Heart left ventricle (tissue), 16 donors: ENCODE results near the gene SYNRG. TPM values are rescaled to one million over a fixed set of nuclear protein-coding genes. Genes with fewer than 3 reads are reported as not detected.
A peak's percentile ranks its signal among the peaks of the same experiment; 100 is the strongest.

ENCODE experiments used
- ATAC-seq, 4 donors: fragments of 200-7000 bp; cut with Tn5 transposase; one replicate each; pipeline ENCODE4 v1.9.1; 2020 to 2022; ENCODE audit warnings: moderate library complexity in 4 of 4, mild to moderate bottlenecking in 3 of 4, moderate number of reproducible peaks in 1 of 4
- DNase-seq, 5 donors: peaks; one replicate each; pipeline ENCODE4 v3.0.0-alpha.2; 2020
- H3K27ac ChIP-seq, 12 donors: fragments of 200-600 bp; sonication (generic) in 4 of 12; one replicate each; pipeline versions ENCODE4 v1.5.0 to v1.8.0; 2016 to 2022; ENCODE audit warnings: mild to moderate bottlenecking in 2 of 12
- H3K27me3 ChIP-seq, 9 donors: fragments of 200-600 bp; sonication (generic) in 2 of 9; one replicate each; pipeline versions ENCODE4 v1.5.1 to v1.8.0; 2016 to 2022; ENCODE audit warnings: mild to moderate bottlenecking in 3 of 9
- H3K36me3 ChIP-seq, 9 donors: fragments of 200-600 bp; sonication (generic) in 2 of 9; one replicate each; pipeline versions ENCODE4 v1.5.0 to v1.8.0; 2018 to 2022; ENCODE audit warnings: mild to moderate bottlenecking in 2 of 9
- H3K4me1 ChIP-seq, 12 donors: fragments of 200-600 bp; sonication (generic) in 4 of 12; one replicate each; pipeline versions ENCODE4 v1.5.0 to v1.8.0; 2016 to 2022; ENCODE audit warnings: mild to moderate bottlenecking in 3 of 12
- H3K4me3 ChIP-seq, 12 donors: fragments of 200-600 bp; sonication (generic) in 4 of 12; one replicate each; pipeline versions ENCODE4 v1.5.0 to v1.8.0; 2017 to 2022; ENCODE audit warnings: mild to moderate bottlenecking in 9 of 12, moderate library complexity in 4 of 12
- H3K9me3 ChIP-seq, 12 donors: fragments of 200-600 bp; sonication (generic) in 4 of 12; one replicate each; pipeline versions ENCODE4 v1.5.0 to v1.8.0; 2016 to 2022; ENCODE audit warnings: mild to moderate bottlenecking in 1 of 12
- CTCF ChIP-seq, 12 donors: fragments of 200-600 bp; sonication (generic) in 4 of 12; IDR thresholded peaks; one replicate each; pipeline versions ENCODE4 v1.5.0 to v1.8.0; 2018 to 2022; ENCODE audit warnings: antibody characterized with exemption in 12 of 12, mild to moderate bottlenecking in 5 of 12
- POLR2A ChIP-seq, 2 donors: fragments of 450-650 bp; IDR thresholded peaks; one replicate each; pipeline ENCODE4 v1.6.1; 2017; ENCODE audit warnings: antibody characterized with exemption in 2 of 2, mild to moderate bottlenecking in 2 of 2, moderate library complexity in 2 of 2
- WGBS, 4 donors: extraction: QIAGEN DNeasy Blood & Tissue Kit in 2 of 4; methylation state at CpG; one replicate each; pipeline versions ENCODE4 v1.1.5 to v1.1.7; 2013 to 2018; 5-methylcytosine and 5-hydroxymethylcytosine counted together
- intact Hi-C, 10 donors: fragments of 100-400 bp; cut with DNase I; formaldehyde crosslinking; loops; one replicate each; pipeline versions ENCODE4 v1.11.1 to v1.14.2; 2022
- polyA plus RNA-seq, 2 donors: library from polyadenylated mRNA; stranded (reverse); fragments of 200-250 nt; gene quantifications; one replicate each; pipeline ENCODE4 v1.2.3, GENCODE V29; 2013
- total RNA-seq, 9 donors: library from RNA; depleted of rRNA in 2 of 9; stranded (reverse); fragments of >200 nt in 2 of 9; fragmentation: NEBNext Ultra II Directional in 3 of 9; extraction: Animal tissue kit (Norgen Biotek cat#: 25700) in 3 of 9; gene quantifications; one replicate each; pipeline versions ENCODE4 v1.1.0 to v1.2.4, GENCODE V29; 2016 to 2023
- donor health status: ischemic (EF 13 %, LVEDD 7.1; RV severe dilation, severe dysfunction).
- donor health status: healthy with polysubstance abuse.
- donor health status: DM: no; HTN: yes; CAD: no.
- donor health status: DM: no; HTN: no; CAD: no.
- donor health status: ischemic (EF 25% LVEDD 6.9; RV normal size, moderate dysfunction).
- donor health status: ischemic (EF 25% LVEDD 5.7; RV mildly dilated, moderate dysfunction).
- donor health status: healthy.
- donor health status: DM: yes; HTN: yes; CAD: no.
- donor health status: ischemic (EF 35%, LVEDD 5.7; RV mildly dilated, moderate dysfunction).
- donor health status: nonischemic (EF 11% LVEDD 7.7; RV severe dilation, severe dysfunction).
- donor health status: DM: yes; HTN: yes; CAD: no.
- donor health status: PGD.
- donor health status: ischemic (EF 29% LVEDD 5.4; RV normal size, mild dysfunction).
- donor health status: nonischemic (EF 23%, LVEDD 6.1; RV moderate dilation, normal function).

Gene SYNRG
- total and polyA plus RNA-seq, 11 donors = 5.7 to 52.4 (median 30.1) TPM

- intact Hi-C loops = loop anchor here in 1 of 10 donors (1.0 to 10.0 kb wide), 2 partner anchors 83 to 895 kb away; partner anchors contain the start of genes ACACA, DHRS11 and TADA2A
- peak within 1 kb of the TSS; percentile 77 to 97 (median 90) for H3K4me3 ChIP-seq
- WGBS, 4 donors = 0 to 1% (median 0%) methylated on average over 31 to 100 of the region's 100 CpGs
- peak within 1 kb of the TSS; percentile 78 to 95 (median 90) for H3K27ac ChIP-seq
- H3K36me3 ChIP-seq = no peaks in the 10 kb centered on the region
- TF ChIP-seq POLR2A (IDR thresholded peaks at IDR 0.05) (peak in 1 of 2 donors; percentile 69), CTCF (IDR thresholded peaks at IDR 0.05) (peak in 1 of 12 donors; percentile 14)
- peaks cover 3 to 47% (median 24%) of the 10 kb centered on the region in 12 donors for H3K4me1 ChIP-seq
- ATAC-seq (peak; percentile 60 to 87 (median 82)), DNase-seq (peak; percentile 82 to 90 (median 87))
- no peaks in the 10 kb centered on the region for H3K27me3 ChIP-seq
- H3K9me3 ChIP-seq = no peaks in the 10 kb centered on the region
These were observed 119.8 kb downstream of the SYNRG start, which contains the start of gene DUSP14 for GRCh38 chr17:37489197-37490001. Gene DUSP14, plus strand, starts transcription at chr17:37489891. Its CDS starts 22,382 bp downstream, at chr17:37512273.

- H3K27me3 ChIP-seq = no peaks in the 10 kb centered on the region
- ATAC-seq (peak; percentile 21 to 72 (median 54)), DNase-seq (peak; percentile 46 to 84 (median 63))
- no peaks in the 10 kb centered on the region for H3K9me3 ChIP-seq
- H3K27ac ChIP-seq = peak overlapping the region in 11 of 12 donors; percentile 84 to 94 (median 90)
- peaks cover 3 to 43% (median 24%) of the 10 kb centered on the region in 12 donors for H3K4me1 ChIP-seq
- 1 to 3% (median 2%) methylated on average over 22 to 25 of the region's 25 CpGs for WGBS, 4 donors
- intact Hi-C loops = loop anchor here in 1 of 10 donors (10.0 kb wide), 1 partner anchor 894 kb away; the partner anchor contains the start of gene DHRS11
- TF ChIP-seq CTCF (IDR thresholded peaks at IDR 0.05) (no peak), POLR2A (IDR thresholded peaks at IDR 0.05) (no peak)
- H3K36me3 ChIP-seq = no peaks in the 10 kb centered on the region
- H3K4me3 ChIP-seq = peak overlapping the region; percentile 71 to 97 (median 90)
These were observed 120.5 kb downstream of the SYNRG start for GRCh38 chr17:37488607-37489196.

GRCh38 chr17:37488009-37488604 is 121.1 kb downstream of the SYNRG start:
- intact Hi-C loops = loop anchor here in 1 of 10 donors (10.0 kb wide), 1 partner anchor 893 kb away; the partner anchor contains the start of gene DHRS11
- no peak for TF ChIP-seq POLR2A (IDR thresholded peaks at IDR 0.05)
- TF ChIP-seq CTCF (IDR thresholded peaks at IDR 0.05) = no peak

More at GRCh38 chr17:37488009-37488604, 121.1 kb downstream of the SYNRG start:
- Histone ChIP-seq H3K27ac (peak overlapping the region in 11 of 12 donors; percentile 84 to 94 (median 90)), H3K4me3 (peak overlapping the region; percentile 71 to 97 (median 90)), H3K36me3 (no peaks in the 10 kb centered on the region), H3K4me1 (peaks cover 3 to 48% (median 29%) of the 10 kb centered on the region in 12 donors), H3K27me3 (no peaks in the 10 kb centered on the region), H3K9me3 (no peaks in the 10 kb centered on the region)
- 29 to 36% (median 31%) methylated on average over 7 of the region's 7 CpGs for WGBS, 4 donors
- DNase-seq (no peak), ATAC-seq (peak in 3 of 4 donors; percentile 11 to 45 (median 36))
